ENCODE results near the gene CCDC188. TPM values are rescaled to one million over a fixed set of nuclear protein-coding genes. Genes with fewer than 3 reads are reported as not detected.

Gene CCDC188
- total and polyA plus RNA-seq, 2 of the 4 experiments (the other 2 are of a cell fraction), result 0.10 TPM; not detected in 1

- Histone ChIP-seq H3K9ac (ENCODE audit: low read depth, low read length) (no peak overlapping the region), H2BK5ac (ENCODE audit: low read depth, low read length, poor library complexity, severe bottlenecking) (no peak overlapping the region), H3K36me3 (ENCODE audit: control insufficient read depth, insufficient read depth, low read length) (no peaks in the 10 kb centered on the region), H4K5ac (ENCODE audit: low read depth, low read length) (no peak overlapping the region), H2AFZ (replicated peaks; ENCODE audit: low read length, poor library complexity) (no peak overlapping the region), H3K27ac (ENCODE audit: insufficient read depth, low read length) (no peak overlapping the region), H3K56ac (ENCODE audit: extremely low read depth, insufficient read depth, low read length) (no peak overlapping the region), H4K8ac (ENCODE audit: low read depth in 2 of 2, low read length in 2 of 2) (no peak overlapping the region), H3K27me3 (ENCODE audit: control insufficient read depth, insufficient read depth, low read length) (peaks cover 13% of the 10 kb centered on the region), H3K79me1 (ENCODE audit: low read depth in 1 of 2, low read length in 2 of 2) (no peaks in the 10 kb centered on the region), H2AK5ac (ENCODE audit: low read depth, low read length) (no peak overlapping the region), H2BK20ac (ENCODE audit: low read depth, low read length) (no peak overlapping the region), H2BK120ac (ENCODE audit: low read depth, low read length) (no peak overlapping the region), H4K91ac (ENCODE audit: insufficient read depth, low read depth, low read length) (no peak overlapping the region), H3K23ac (ENCODE audit: low read depth, low read length) (no peak overlapping the region), H3K14ac (replicated peaks; ENCODE audit: low read depth, low read length) (no peak overlapping the region), H3K4me3 (ENCODE audit: insufficient read depth, low read depth, low read length) (no peak overlapping the region), H2BK15ac (ENCODE audit: low read depth, low read length) (no peak overlapping the region), H2AK9ac (replicated peaks; ENCODE audit: low read depth, low read length, poor library complexity) (no peak overlapping the region), H3K9me1 (ENCODE audit: insufficient read depth, low read length) (no peaks in the 10 kb centered on the region), H3K4me2 (ENCODE audit: low read depth, low read length) (no peak overlapping the region), H4K20me1 (ENCODE audit: insufficient read depth, low read length) (peaks cover 6% of the 10 kb centered on the region; the same call in 1 of the 2 replicates), H3K4me1 (ENCODE audit: control insufficient read depth, insufficient read depth, low read length) (peaks cover 2% of the 10 kb centered on the region; the same call in 1 of the 2 replicates), H3K4ac (ENCODE audit: low read depth, low read length) (no peak overlapping the region), H3K9me3 (ENCODE audit: control insufficient read depth, insufficient read depth, low read length) (no peaks in the 10 kb centered on the region), H3K18ac (ENCODE audit: low read depth, low read length) (no peak overlapping the region)
- no CpG with 5 or more reads among the region's 9 CpGs for WGBS, 2 experiments (ENCODE audit: extremely low coverage in 2 of 2, insufficient read length in 1 of 2)
- in situ Hi-C loops (cut with MboI; ENCODE audit: low sequenced_read_pairs) (loop anchor here (5.0 to 10.0 kb wide), 2 partner anchors 133 to 296 kb away; no protein-coding TSS in a partner anchor), intact Hi-C loops (cut with micrococcal nuclease) (loop anchor here (5.0 kb wide), 1 partner anchor 298 kb away; no protein-coding TSS in a partner anchor), dilution Hi-C loops (cut with HindIII; ENCODE audit: low sequenced_read_pairs, unreplicated experiment) (no loop called here)
- no peak for TF ChIP-seq CHD1 (IDR thresholded peaks at IDR 0.05; ENCODE audit: low read depth, low read length)
- no peak for TF ChIP-seq CTCF (conservative IDR thresholded peaks at IDR 0.05; ENCODE audit: low read depth, low read length)
- no peak for TF ChIP-seq NFE2L2 (IDR thresholded peaks at IDR 0.05; ENCODE audit: low read depth, low read length)
- TF ChIP-seq BHLHE40 (IDR thresholded peaks at IDR 0.05; ENCODE audit: low read depth, low read length), result no peak
- TF ChIP-seq MAFK (IDR thresholded peaks at IDR 0.05; ENCODE audit: low read depth, low read length), result no peak
- ATAC-seq (ENCODE audit: low read depth) (no peak), DNase-seq (no peak)
- ChIA-PET CTCF (no interaction called here), POLR2A (ENCODE audit: unreplicated experiment) (no interaction called here)
- BruUV-seq (replicated peaks), result no TSS peak
These were observed 8.2 kb upstream of the CCDC188 start for GRCh38 chr22:20159076-20159475.
